Epithelial cell of esophagus (primary cell): ENCODE measurements around the gene KRTAP2-4.

Source experiments
- DNase-seq: peaks from one replicate; pipeline ENCODE4 v3.0.0; 2010; ENCODE audit warnings: low read depth
- H3K4me3 ChIP-seq: 2 replicates; pipeline ENCODE4 v1.5.1; 2011; ENCODE audit warnings: mild to moderate bottlenecking, low read length, control low read depth
- CTCF ChIP-seq: IDR thresholded peaks from 2 replicates; pipeline ENCODE4 v1.5.1; 2011; ENCODE audit warnings: low read depth, mild to moderate bottlenecking, low read length, control low read depth, inconsistent platforms; ENCODE audit not compliant: insufficient read depth; ENCODE audit errors: missing control alignments

Gene KRTAP2-4

DNA sequence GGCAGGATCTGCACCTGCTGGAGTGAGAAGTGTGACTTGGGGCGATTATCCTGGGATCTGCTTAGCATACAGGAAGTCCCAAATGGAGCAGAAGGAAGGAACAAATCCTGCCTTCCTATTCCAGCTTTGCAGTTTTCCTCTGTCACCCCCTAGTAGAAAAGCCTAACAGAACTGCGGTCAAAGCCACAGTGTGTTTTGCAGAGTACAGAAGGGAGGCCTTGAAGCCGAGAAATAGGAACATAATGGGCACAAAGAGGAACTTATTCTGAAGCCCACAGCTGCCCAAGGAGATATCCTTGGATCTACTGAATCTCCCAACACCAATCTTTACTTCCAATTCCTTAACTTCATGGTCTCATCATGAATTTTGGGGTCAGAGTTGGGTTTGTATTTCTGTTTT lies 47.1 kb downstream of the KRTAP2-4 start:
- TF ChIP-seq CTCF = no peak
- H3K4me3 ChIP-seq = no peak overlapping the region
- no peak for DNase-seq

GRCh38 chr17:41016578-41017215 lies 49.0 kb downstream of the KRTAP2-4 start:
- TF ChIP-seq CTCF = no peak
- no peak overlapping the region for H3K4me3 ChIP-seq
- DNase-seq = no peak

GRCh38 chr17:41015454-41015853 lies 50.2 kb downstream of the KRTAP2-4 start:
- peak; percentile 15 for DNase-seq
- TF ChIP-seq CTCF = no peak
- H3K4me3 ChIP-seq = no peak overlapping the region
